C4-2B (cell line): ENCODE measurements around the gene IL4I1.

ENCODE experiments used
- H3K27ac ChIP-seq: fragments of 450-650 bp; 2 replicates; pipeline ENCODE4 v1.5.1; 2017
- ZFX ChIP-seq: fragments of 450-650 bp; IDR thresholded peaks from 2 replicates; pipeline ENCODE4 v1.6.1; 2017
- TF ChIP-seq, protein P1 (sequence below): fragments of 450-650 bp; conservative IDR thresholded peaks from 2 replicates; pipeline ENCODE4 v1.5.1; 2017; ENCODE audit warnings: mild to moderate bottlenecking

IL4I1 gene

DNA sequence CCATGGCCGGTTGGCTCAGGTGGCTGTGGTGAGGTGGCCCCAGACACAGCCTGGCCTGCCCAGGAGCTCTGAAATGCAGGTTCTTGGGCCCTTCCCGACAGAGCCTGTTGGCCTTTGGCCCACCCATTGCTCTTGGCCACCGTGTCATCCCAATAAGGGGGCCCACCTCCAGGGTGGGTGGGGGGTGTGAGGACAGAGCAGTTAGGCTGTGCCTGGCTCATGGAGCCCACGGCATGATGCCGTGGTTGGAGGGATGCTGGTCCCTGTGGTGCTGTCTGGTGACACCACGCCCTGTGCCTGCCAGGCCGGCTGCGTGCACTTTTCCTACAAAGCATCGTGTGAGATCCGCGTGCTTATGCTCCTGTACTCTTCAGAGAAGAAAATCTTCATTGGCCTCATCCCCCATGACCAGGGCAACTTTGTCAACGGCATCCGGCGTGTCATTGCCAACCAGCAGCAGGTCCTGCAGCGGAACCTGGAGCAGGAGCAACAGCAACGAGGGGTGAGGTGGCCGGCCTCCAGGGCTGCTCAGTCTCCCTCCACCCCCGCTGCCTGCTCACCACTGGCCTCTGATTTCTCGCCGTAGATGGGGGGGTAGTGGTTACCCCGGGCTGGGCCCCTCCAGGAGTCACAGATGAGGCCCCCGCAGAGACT lies 36.9 kb downstream of the IL4I1 start:
- peak overlapping the region; percentile 81 for H3K27ac ChIP-seq
- no peak for TF ChIP-seq ZFX
- TF ChIP-seq, protein P1, sequence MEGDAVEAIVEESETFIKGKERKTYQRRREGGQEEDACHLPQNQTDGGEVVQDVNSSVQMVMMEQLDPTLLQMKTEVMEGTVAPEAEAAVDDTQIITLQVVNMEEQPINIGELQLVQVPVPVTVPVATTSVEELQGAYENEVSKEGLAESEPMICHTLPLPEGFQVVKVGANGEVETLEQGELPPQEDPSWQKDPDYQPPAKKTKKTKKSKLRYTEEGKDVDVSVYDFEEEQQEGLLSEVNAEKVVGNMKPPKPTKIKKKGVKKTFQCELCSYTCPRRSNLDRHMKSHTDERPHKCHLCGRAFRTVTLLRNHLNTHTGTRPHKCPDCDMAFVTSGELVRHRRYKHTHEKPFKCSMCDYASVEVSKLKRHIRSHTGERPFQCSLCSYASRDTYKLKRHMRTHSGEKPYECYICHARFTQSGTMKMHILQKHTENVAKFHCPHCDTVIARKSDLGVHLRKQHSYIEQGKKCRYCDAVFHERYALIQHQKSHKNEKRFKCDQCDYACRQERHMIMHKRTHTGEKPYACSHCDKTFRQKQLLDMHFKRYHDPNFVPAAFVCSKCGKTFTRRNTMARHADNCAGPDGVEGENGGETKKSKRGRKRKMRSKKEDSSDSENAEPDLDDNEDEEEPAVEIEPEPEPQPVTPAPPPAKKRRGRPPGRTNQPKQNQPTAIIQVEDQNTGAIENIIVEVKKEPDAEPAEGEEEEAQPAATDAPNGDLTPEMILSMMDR: no peak

DNA sequence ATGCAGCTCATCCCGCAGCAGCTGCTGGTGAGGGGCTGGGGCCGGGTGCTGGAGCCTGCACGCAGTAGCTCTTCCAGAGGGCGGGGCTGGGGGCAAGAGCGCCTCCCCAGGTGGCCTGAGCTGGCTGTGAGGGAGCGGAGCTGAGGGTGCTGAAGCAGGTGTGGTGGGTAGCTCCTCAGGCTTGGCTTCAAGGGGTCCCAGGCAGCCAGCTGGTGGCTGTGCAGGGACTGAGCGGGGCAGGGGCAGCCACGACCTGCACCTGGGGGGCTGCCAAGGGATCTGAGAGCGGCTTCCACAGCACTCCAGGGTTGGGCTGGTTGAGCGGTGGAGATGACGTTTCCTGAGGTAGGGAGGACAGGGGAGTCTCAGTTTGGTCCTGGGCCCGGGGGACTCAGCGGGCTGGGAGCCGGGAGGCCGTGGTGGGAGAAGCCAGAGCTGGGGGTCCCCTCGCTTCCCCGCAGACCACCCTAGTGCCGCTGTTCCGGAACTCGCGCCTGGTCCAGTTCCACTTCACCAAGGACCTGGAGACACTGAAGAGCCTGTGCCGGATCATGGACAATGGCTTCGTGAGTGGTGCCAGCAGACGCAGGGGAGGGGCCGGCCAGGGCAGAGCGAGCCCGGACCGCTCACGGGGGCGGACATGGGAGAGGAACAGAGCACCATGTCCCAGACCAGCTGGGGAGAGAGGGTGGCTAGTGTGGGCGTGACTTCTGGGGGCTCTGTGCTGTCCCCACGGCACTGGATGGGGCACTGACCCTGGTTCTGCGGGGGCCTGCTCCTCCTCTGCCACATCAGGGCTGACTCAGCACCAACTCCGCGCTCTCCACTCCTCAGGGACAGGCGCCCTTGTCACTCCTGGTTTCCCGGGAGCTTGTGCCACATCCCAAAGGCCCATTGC lies 38.4 kb downstream of the IL4I1 start:
- TF ChIP-seq, protein P1: no peak
- TF ChIP-seq ZFX: no peak
- H3K27ac ChIP-seq: no peak overlapping the region

DNA sequence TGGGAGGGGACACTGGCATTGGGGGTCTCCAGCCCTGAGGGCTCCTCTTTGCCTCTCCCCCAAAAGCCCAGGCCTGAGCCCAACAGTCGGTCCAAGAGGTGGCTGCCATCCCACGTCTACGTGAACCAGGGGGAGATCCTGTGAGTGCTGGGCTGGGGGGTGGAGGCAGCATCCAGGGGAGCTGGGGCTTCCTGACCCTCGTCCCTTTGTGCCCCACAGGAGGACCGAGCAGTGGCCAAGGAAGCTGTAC lies 38.9 kb downstream of the IL4I1 start:
- TF ChIP-seq, protein P1: no peak
- TF ChIP-seq ZFX: no peak
- H3K27ac ChIP-seq: no peak overlapping the region

DNA sequence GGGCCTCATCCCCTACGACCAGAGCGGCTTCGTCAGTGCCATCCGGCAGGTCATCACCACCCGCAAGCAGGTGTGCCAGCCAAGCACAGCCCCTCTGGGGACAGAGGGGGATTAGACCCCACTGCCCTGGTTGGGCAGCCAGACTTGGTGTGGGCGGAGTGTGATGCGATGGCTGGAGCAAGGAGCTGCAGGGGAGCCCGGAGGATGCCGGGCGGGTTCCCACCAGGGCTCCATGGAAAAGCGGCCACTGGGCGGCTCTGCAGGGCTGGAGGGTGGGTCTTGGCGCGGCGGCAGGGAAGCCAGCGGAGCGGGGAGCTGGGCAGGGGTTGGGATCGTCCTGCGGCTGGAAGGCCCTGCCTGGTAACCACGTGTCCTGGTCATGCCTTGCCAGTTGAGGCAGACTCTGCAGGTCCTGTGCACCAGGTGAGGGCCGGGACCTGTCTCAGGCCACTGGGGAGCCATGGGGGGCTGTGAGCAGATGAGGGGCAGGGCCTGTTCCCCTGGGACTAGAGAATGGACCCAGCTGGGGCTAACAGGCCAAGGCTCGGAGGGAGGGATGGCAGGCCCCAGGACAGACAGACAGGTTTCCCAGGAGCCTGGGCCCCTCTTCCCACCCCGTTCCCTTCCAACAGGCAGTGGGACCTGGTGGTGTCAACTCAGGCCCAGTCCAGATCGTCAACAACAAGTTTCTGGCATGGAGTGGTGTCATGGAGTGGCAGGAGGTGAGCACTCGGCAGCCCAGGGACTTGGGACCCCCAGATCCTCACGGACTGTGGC lies 39.4 kb downstream of the IL4I1 start:
- no peak overlapping the region for H3K27ac ChIP-seq
- no peak for TF ChIP-seq ZFX
- TF ChIP-seq, protein P1: no peak

DNA sequence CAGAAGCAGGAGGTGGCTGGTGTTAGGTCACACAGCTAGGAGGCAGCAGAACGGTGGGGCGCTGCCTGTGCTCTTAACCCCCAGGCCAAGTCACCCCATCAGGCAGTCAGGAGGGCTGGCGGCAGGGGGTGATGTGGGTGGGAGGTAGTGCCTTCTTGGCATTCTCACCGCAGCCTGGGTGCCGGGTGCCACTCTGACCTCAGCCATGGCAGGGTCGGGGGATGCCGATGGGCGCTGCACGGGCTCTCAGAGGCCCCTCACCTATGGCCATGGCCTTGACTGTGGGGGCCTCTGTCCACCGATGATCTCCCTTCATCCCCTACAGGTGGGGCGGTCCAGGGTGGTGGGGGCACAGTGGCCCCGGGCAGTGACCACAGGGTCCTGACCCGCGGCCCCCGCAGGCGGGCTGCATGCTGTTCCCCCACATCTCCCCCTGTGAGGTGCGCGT lies 40.1 kb downstream of the IL4I1 start:
- TF ChIP-seq, protein P1: no peak
- no peak for TF ChIP-seq ZFX
- no peak overlapping the region for H3K27ac ChIP-seq

DNA sequence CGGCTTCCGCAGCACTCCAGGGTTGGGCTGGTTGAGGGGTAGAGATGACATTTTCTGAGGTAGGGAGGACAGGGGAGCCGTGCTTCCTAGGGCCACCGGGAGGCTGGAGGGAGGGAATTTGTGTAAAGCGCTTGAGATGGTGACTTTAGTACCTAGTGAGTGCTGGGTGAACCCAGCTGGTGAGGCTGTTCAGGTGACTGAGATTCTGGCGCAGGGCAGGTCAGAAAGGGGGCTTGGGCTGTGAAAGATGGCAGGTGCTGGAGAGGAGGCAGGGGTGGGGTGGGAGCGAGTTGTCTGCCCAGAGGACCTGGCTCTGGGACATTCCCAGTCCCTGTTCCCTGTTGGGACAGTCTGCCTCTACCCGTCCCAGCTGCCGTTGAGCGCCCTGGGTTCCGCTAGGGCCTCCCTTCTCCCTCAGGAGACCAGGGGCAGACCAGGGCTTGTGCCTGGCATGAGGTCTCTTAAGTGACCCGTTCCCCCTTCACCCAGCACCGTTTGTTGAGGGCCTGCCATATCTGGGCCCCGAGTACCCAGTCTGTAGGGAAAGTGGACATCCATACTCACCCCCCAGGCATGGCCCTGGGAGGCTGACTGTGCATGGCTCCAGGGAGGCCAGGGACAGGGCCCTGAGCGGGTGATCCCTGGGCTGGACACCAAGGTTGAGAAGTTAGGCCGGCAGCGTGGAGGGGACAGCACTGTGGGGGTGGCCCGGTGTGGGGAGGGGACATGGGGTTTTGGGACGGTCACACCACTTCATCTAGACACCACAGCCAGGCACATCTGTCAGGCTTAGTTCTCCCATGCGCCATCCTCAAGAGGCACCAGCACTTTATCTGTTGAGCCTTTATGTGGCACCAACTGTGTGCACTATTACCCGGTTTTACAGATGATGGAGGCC lies 40.8 kb downstream of the IL4I1 start:
- no peak for TF ChIP-seq ZFX
- TF ChIP-seq, protein P1: no peak
- 0 out of 2 replicates have a peak overlapping the region, but pooled peaks have one; percentile 5 for H3K27ac ChIP-seq
